Common myeloid progenitor, CD34-positive (primary cell): ENCODE measurements around the gene GLI1.

Experiments used
- CTCF ChIA-PET: fragments of 350-600 bp; sonication (Branson Sonifier 250); formaldehyde crosslinking; loops from one replicate; lab custom pipeline; 2021; ENCODE audit warnings: antibody characterized with exemption; lab: Charles Lee
- POLR2A ChIA-PET: fragments of 350-600 bp; sonication (Branson Sonifier 250); formaldehyde crosslinking; loops from one replicate; lab custom pipeline; 2021; ENCODE audit warnings: antibody characterized with exemption; lab: Charles Lee
- DNase-seq, 3 donors: peaks; one replicate each; pipeline versions ENCODE4 v3.0.0 to v3.0.0-alpha.2; 2013
- H3K27ac ChIP-seq, 2 experiments: 1 replicate in 1 of 2; 2 replicates in 1 of 2; pipeline ENCODE4 v1.7.0; 2013; ENCODE audit warnings: inconsistent platforms in 2 of 2, low read length in 2 of 2, mild to moderate bottlenecking in 2 of 2, low read depth in 1 of 2, moderate library complexity in 1 of 2; ENCODE audit not compliant: severe bottlenecking in 2 of 2, insufficient read depth in 1 of 2, poor library complexity in 1 of 2
- H3K27me3 ChIP-seq, 5 experiments: replicated peaks in 2 of 5; 1 replicate in 3 of 5; 2 replicates in 2 of 5; pipeline versions ENCODE4 v1.6.1 to v1.7.0; 2013; ENCODE audit warnings: low read length in 4 of 5, mild to moderate bottlenecking in 2 of 5, moderate library complexity in 2 of 5, inconsistent platforms in 1 of 5; ENCODE audit not compliant: insufficient read depth in 5 of 5, control insufficient read depth in 4 of 5
- H3K36me3 ChIP-seq, 4 experiments: 1 replicate in 2 of 4; 2 replicates in 2 of 4; pipeline versions ENCODE4 v1.6.1 to v1.7.0; 2013; ENCODE audit warnings: low read length in 3 of 4, control low read depth in 1 of 4, mild to moderate bottlenecking in 1 of 4; ENCODE audit not compliant: control insufficient read depth in 4 of 4, insufficient read depth in 4 of 4
- H3K4me1 ChIP-seq, 4 experiments: 1 replicate in 3 of 4; 2 replicates in 1 of 4; pipeline versions ENCODE4 v1.6.1 to v1.7.1; 2013; ENCODE audit warnings: low read length in 3 of 4, mild to moderate bottlenecking in 3 of 4, control low read depth in 1 of 4, inconsistent platforms in 1 of 4, moderate library complexity in 1 of 4; ENCODE audit not compliant: control insufficient read depth in 4 of 4, insufficient read depth in 4 of 4; ENCODE audit errors: control extremely low read depth in 1 of 4
- H3K4me3 ChIP-seq, 7 experiments: 1 replicate in 4 of 7; 2 replicates in 3 of 7; pipeline versions ENCODE4 v1.5.1 to v1.7.0; 2013; ENCODE audit warnings: mild to moderate bottlenecking in 7 of 7, low read length in 6 of 7, moderate library complexity in 6 of 7, inconsistent platforms in 2 of 7, low read depth in 2 of 7, control low read depth in 1 of 7; ENCODE audit not compliant: insufficient read depth in 4 of 7, control insufficient read depth in 1 of 7; ENCODE audit errors: extremely low read depth in 1 of 7
- H3K9me3 ChIP-seq, 5 experiments: 1 replicate in 4 of 5; 2 replicates in 1 of 5; pipeline versions ENCODE4 v1.6.1 to v1.7.1; 2013; ENCODE audit warnings: low read length in 4 of 5, mild to moderate bottlenecking in 2 of 5, inconsistent platforms in 1 of 5, low read depth in 1 of 5, moderate library complexity in 1 of 5; ENCODE audit not compliant: control insufficient read depth in 4 of 5, insufficient read depth in 2 of 5; ENCODE audit errors: control extremely low read depth in 1 of 5
- WGBS: methylation state at CpG from one replicate; pipeline ENCODE4 v1.1.5; 2013; ENCODE audit not compliant: insufficient coverage; 5-methylcytosine and 5-hydroxymethylcytosine counted together

Gene GLI1

GRCh38 chr12:57462251-57462911, 2.8 kb downstream of the GLI1 start:
- ChIA-PET CTCF (interaction anchor here (0.6 to 9.9 kb wide), 16 partner anchors 9 to 190 kb away, joined by 3 to 184 read pairs (median 3); partner anchors contain the start of gene ARHGAP9), POLR2A (interaction anchor here (0.8 to 1.3 kb wide), 3 partner anchors 57 to 84 kb away, joined by 3 to 4 read pairs (median 3); partner anchors contain the start of genes DCTN2 and DDIT3)
- Histone ChIP-seq H3K27ac (no peak overlapping the region), H3K4me3 (peak overlapping the region; percentile 15 to 89 (median 71)), H3K27me3 (peaks cover 0 to 13% (median 4%) of the 10 kb centered on the region in 5 experiments), H3K36me3 (peaks cover 0 to under 1% (median 0%) of the 10 kb centered on the region in 4 experiments), H3K9me3 (no peaks in the 10 kb centered on the region), H3K4me1 (peaks cover 8 to 40% (median 33%) of the 10 kb centered on the region in 4 experiments)
- WGBS, result 0% methylated on average over 9 of the region's 28 CpGs
- DNase-seq, result peak; percentile 87 to 94 (median 91)

- 83% methylated on average over 2 of the region's 5 CpGs for whole genome bisulfite sequencing
- CTCF ChIA-PET, result interaction anchor here (0.6 to 9.9 kb wide), 14 partner anchors 10 to 155 kb away, joined by 3 to 184 read pairs (median 4); partner anchors contain the start of gene ARHGAP9
These were observed 3.3 kb downstream of the GLI1 start for GRCh38 chr12:57462912-57463253.

GRCh38 chr12:57464569-57464968, 5.0 kb downstream of the GLI1 start:
- H3K4me1 ChIP-seq, result peaks cover 5 to 27% (median 23%) of the 10 kb centered on the region in 4 experiments
- ChIA-PET CTCF (interaction anchor here (3.5 to 9.9 kb wide), 2 partner anchors 9 to 11 kb away, joined by 12 to 184 read pairs; partner anchors contain the start of genes ARHGAP9 and INHBE), POLR2A (no interaction called here)
- no peak for DNase-seq
- peaks cover 0 to 13% (median 4%) of the 10 kb centered on the region in 5 experiments for H3K27me3 ChIP-seq
- H3K9me3 ChIP-seq, result no peaks in the 10 kb centered on the region
- no peak overlapping the region for H3K4me3 ChIP-seq
- H3K36me3 ChIP-seq, result peaks cover 0 to 16% (median 11%) of the 10 kb centered on the region in 4 experiments
- 98% methylated on average over 12 of the region's 12 CpGs for WGBS
- no peak overlapping the region for H3K27ac ChIP-seq

More at GRCh38 chr12:57462912-57463253, 3.3 kb downstream of the GLI1 start:
- peaks cover 8 to 40% (median 33%) of the 10 kb centered on the region in 4 experiments for H3K4me1 ChIP-seq
- H3K27ac ChIP-seq, result no peak overlapping the region
- DNase-seq, result no peak
- peaks cover 0 to 13% (median 4%) of the 10 kb centered on the region in 5 experiments for H3K27me3 ChIP-seq
- POLR2A ChIA-PET, result interaction anchor here (0.8 to 1.1 kb wide), 2 partner anchors 53 to 56 kb away, joined by 3 to 4 read pairs; no protein-coding TSS in a partner anchor
- H3K9me3 ChIP-seq, result no peaks in the 10 kb centered on the region
- H3K36me3 ChIP-seq, result peaks cover 0 to 4% (median 2%) of the 10 kb centered on the region in 4 experiments
- peak overlapping the region in 3 of 7 experiments; percentile 68 to 89 (median 86) for H3K4me3 ChIP-seq

- H3K9me3 ChIP-seq, result no peaks in the 10 kb centered on the region
- peaks cover 0 to 12% (median 4%) of the 10 kb centered on the region in 5 experiments for H3K27me3 ChIP-seq
- H3K4me3 ChIP-seq, result no peak overlapping the region
- WGBS, result 80% methylated on average over 2 of the region's 6 CpGs
- CTCF ChIA-PET, result interaction anchor here (1.2 to 9.9 kb wide), 4 partner anchors 9 to 30 kb away, joined by 4 to 184 read pairs (median 8); partner anchors contain the start of genes ARHGAP9 and INHBE
- H3K27ac ChIP-seq, result no peak overlapping the region
- POLR2A ChIA-PET, result interaction anchor here (1.6 kb wide), 1 partner anchor 11 kb away, joined by 4 read pairs; no protein-coding TSS in a partner anchor
- no peak for DNase-seq
- peaks cover 0 to 22% (median 16%) of the 10 kb centered on the region in 4 experiments for H3K36me3 ChIP-seq
- H3K4me1 ChIP-seq, result peaks cover 4 to 25% (median 21%) of the 10 kb centered on the region in 4 experiments
These were observed 5.6 kb downstream of the GLI1 start for GRCh38 chr12:57465030-57465746.

- DNase-seq, result no peak
- peaks cover 2 to 18% (median 14%) of the 10 kb centered on the region in 4 experiments for H3K4me1 ChIP-seq
- peaks cover 0 to 5% (median 2%) of the 10 kb centered on the region in 5 experiments for H3K27me3 ChIP-seq
- H3K4me3 ChIP-seq, result no peak overlapping the region
- peaks cover 0 to 29% (median 21%) of the 10 kb centered on the region in 4 experiments for H3K36me3 ChIP-seq
- CTCF ChIA-PET, result interaction anchor here (0.6 to 9.9 kb wide), 5 partner anchors 10 to 30 kb away, joined by 3 to 184 read pairs (median 5); partner anchors contain the start of genes ARHGAP9 and INHBE
- no peak overlapping the region for H3K27ac ChIP-seq
- POLR2A ChIA-PET, result interaction anchor here (1.6 kb wide), 1 partner anchor 10 kb away, joined by 4 read pairs; no protein-coding TSS in a partner anchor
- H3K9me3 ChIP-seq, result no peaks in the 10 kb centered on the region
- WGBS, result 91% methylated on average over 11 of the region's 14 CpGs
These were observed 6.3 kb downstream of the GLI1 start for GRCh38 chr12:57465747-57466505.

- Histone ChIP-seq H3K27ac (no peak overlapping the region), H3K4me3 (no peak overlapping the region), H3K4me1 (peaks cover 0 to 7% (median 2%) of the 10 kb centered on the region in 4 experiments), H3K9me3 (no peaks in the 10 kb centered on the region), H3K36me3 (peaks cover 9 to 43% (median 33%) of the 10 kb centered on the region in 4 experiments), H3K27me3 (no peaks in the 10 kb centered on the region)
- POLR2A ChIA-PET, result no interaction called here
- CTCF ChIA-PET, result interaction anchor here (1.6 to 16.7 kb wide), 4 partner anchors 5 to 12 kb away, joined by 5 to 184 read pairs (median 98); partner anchors contain the start of genes ARHGAP9, GLI1 and INHBE
- WGBS, result 95% methylated on average over 10 of the region's 12 CpGs
- no peak for DNase-seq
These were observed 7.8 kb downstream of the GLI1 start for GRCh38 chr12:57467212-57467874.
